Spleen (tissue), 7 donors: ENCODE measurements around the gene SPRR2A.

Experiments
- CTCF ChIP-seq, 11 experiments: fragments of 200-600 bp in 7 of 11; fragments of 450-650 bp in 4 of 11; sonication (generic) in 4 of 11; IDR thresholded peaks in 8 of 11; conservative IDR thresholded peaks in 3 of 11; 1 replicate in 7 of 11; 2 replicates in 4 of 11; pipeline versions ENCODE4 v1.4.0 to v1.8.0; 2016 to 2021; ENCODE audit warnings: antibody characterized with exemption in 11 of 11, inconsistent platforms in 4 of 11, mild to moderate bottlenecking in 1 of 11
- POLR2A ChIP-seq, 3 donors: fragments of 450-650 bp; IDR thresholded peaks; one replicate each; pipeline ENCODE4 v1.5.1; 2017; ENCODE audit warnings: antibody characterized with exemption in 3 of 3, mild to moderate bottlenecking in 1 of 3
- POLR2AphosphoS5 ChIP-seq, 3 donors: sonication (generic); formaldehyde crosslinking; IDR thresholded peaks; one replicate each; pipeline ENCODE4 v1.5.1; 2017; ENCODE audit warnings: antibody characterized with exemption in 3 of 3
- donor health status: DM: no; HTN: no; CAD: no; lungs with moderate emphysema.
- donor health status: DM: no; HTN: no; CAD: no.
- donor health status: DM: no; HTN: no; CAD: no.

- TF ChIP-seq CTCF (IDR thresholded peaks at IDR 0.05 in 8 of 11, conservative IDR thresholded peaks at IDR 0.05 in 3 of 11) (no peak), POLR2A (IDR thresholded peaks at IDR 0.05) (no peak), POLR2AphosphoS5 (IDR thresholded peaks at IDR 0.05) (no peak)
These were observed 30.3 kb upstream of the SPRR2A start for GRCh38 chr1:153087652-153088051.
